SK-N-SH (cell line): ENCODE measurements around the gene GALM.

Experiments
- CTCF ChIP-seq: fragments of 200-600 bp; sonication (generic); IDR thresholded peaks from 2 replicates; pipeline ENCODE4 v1.6.1; 2017; ENCODE audit warnings: antibody characterized with exemption, mild to moderate bottlenecking, moderate library complexity
- GATA2 ChIP-seq: sonication (generic); formaldehyde crosslinking; IDR thresholded peaks from 2 replicates; pipeline ENCODE4 v1.5.0; 2020; ENCODE audit warnings: mild to moderate bottlenecking, missing genetic modification reagents
- MEF2A ChIP-seq: IDR thresholded peaks from 2 replicates; pipeline ENCODE4 v1.4.0; 2012; ENCODE audit warnings: low read depth, borderline replicate concordance
- POLR2AphosphoS5 ChIP-seq: IDR thresholded peaks from 2 replicates; pipeline ENCODE4 v1.6.1; 2012; ENCODE audit warnings: low read depth, low read length
- RFX5 ChIP-seq: IDR thresholded peaks from 2 replicates; pipeline ENCODE4 v1.6.1; 2012; ENCODE audit warnings: mild to moderate bottlenecking, improper control_type of control experiment, low read length
- SIN3A ChIP-seq: IDR thresholded peaks from 2 replicates; pipeline ENCODE4 v1.6.1; 2012; ENCODE audit warnings: low read depth, mild to moderate bottlenecking, low read length, moderate library complexity, borderline replicate concordance
- SMC3 ChIP-seq: IDR thresholded peaks from 2 replicates; pipeline ENCODE4 v1.6.1; 2012; ENCODE audit warnings: low read depth, low read length, improper control_type of control experiment
- TAF1 ChIP-seq: IDR thresholded peaks from 2 replicates; pipeline ENCODE4 v1.6.1; 2012; ENCODE audit warnings: low read depth, mild to moderate bottlenecking, low read length, moderate library complexity, borderline replicate concordance
- TF ChIP-seq, protein P1 (sequence below): IDR thresholded peaks from 2 replicates; pipeline ENCODE4 v1.4.0; 2012; ENCODE audit warnings: low read depth

DNA sequence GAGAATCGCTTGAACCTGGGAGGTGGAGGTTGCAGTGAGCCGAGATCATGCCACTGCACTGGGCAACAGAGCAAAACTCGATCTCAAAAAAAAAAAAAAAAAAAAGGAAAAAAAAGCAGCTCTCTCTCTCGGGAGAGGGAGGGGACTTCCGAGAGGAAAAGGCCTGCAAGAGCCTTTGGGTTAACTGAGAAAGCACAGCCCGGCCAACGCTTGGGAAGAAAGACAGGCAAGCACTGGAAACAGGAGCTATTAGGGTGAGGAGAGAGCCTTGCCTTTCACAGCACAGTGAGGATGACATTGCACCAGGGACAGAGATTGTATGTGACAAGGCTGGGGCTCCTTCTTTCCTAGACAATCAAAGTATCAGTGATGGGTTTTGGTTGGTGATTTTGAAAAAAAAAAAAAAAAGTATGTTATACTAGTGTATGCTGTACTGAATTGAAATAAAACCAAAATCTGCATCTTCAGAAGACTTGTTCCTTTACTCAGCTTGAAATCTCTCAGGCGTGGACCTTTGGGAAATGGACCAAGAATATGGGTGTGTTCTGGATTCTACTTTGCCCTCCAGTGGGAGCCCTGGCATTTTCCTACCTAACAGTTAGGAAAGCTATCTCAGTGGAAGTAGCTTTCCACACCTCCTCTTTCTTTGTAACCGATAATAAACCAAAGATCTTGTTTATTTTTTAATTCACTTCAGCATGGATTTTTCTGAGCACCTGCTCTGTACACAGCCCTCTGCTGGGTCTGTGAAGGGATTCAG lies 68.6 kb downstream of the GALM start:
- no peak for TF ChIP-seq CTCF
- no peak for TF ChIP-seq POLR2AphosphoS5
- TF ChIP-seq GATA2 (CRISPR knock-in tag), result no peak
- TF ChIP-seq SIN3A, result no peak
- no peak for TF ChIP-seq RFX5
- TF ChIP-seq SMC3, result no peak
- no peak for TF ChIP-seq TAF1
- TF ChIP-seq MEF2A, result no peak
- TF ChIP-seq, protein P1, sequence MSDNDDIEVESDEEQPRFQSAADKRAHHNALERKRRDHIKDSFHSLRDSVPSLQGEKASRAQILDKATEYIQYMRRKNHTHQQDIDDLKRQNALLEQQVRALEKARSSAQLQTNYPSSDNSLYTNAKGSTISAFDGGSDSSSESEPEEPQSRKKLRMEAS, result no peak
